H9 (cell line): Measurements from ENCODE around the gene MDGA2. TPM values are rescaled to one million over a fixed set of nuclear protein-coding genes. Genes with fewer than 3 reads are reported as not detected.

ENCODE experiments used
- DNase-seq: peaks from one replicate; pipeline ENCODE4 v3.0.0-alpha.2; 2017
- H2AFZ ChIP-seq: one replicate; pipeline ENCODE4 v1.6.1; 2013; ENCODE audit warnings: mild to moderate bottlenecking, low read length, control low read depth, moderate library complexity
- H2AK5ac ChIP-seq: 2 replicates; pipeline ENCODE4 v1.6.1; 2013; ENCODE audit warnings: low read length, control low read depth, mixed read lengths; ENCODE audit not compliant: insufficient read length
- H2BK120ac ChIP-seq: one replicate; pipeline ENCODE4 v1.6.1; 2013; ENCODE audit warnings: low read depth, mild to moderate bottlenecking, low read length, control low read depth, inconsistent platforms; ENCODE audit not compliant: poor library complexity, severe bottlenecking
- H2BK12ac ChIP-seq: 2 replicates; pipeline ENCODE4 v1.6.1; 2013; ENCODE audit warnings: low read length, control low read depth, mixed read lengths, low read depth; ENCODE audit not compliant: insufficient read length
- H2BK15ac ChIP-seq: 2 replicates; pipeline ENCODE4 v1.6.1; 2013; ENCODE audit warnings: low read depth, low read length, control low read depth
- H2BK20ac ChIP-seq: one replicate; pipeline ENCODE4 v1.6.1; 2013; ENCODE audit warnings: low read depth, mild to moderate bottlenecking, low read length, control low read depth, inconsistent platforms; ENCODE audit not compliant: poor library complexity, severe bottlenecking
- H2BK5ac ChIP-seq: 2 replicates; pipeline ENCODE4 v1.6.1; 2013; ENCODE audit warnings: low read length, control low read depth, mixed read lengths; ENCODE audit not compliant: insufficient read length
- H3K14ac ChIP-seq: 2 replicates; pipeline ENCODE4 v1.6.1; 2013; ENCODE audit warnings: low read length, control low read depth; ENCODE audit not compliant: insufficient read depth
- H3K18ac ChIP-seq: 2 replicates; pipeline ENCODE4 v1.6.1; 2013; ENCODE audit warnings: low read depth, mild to moderate bottlenecking, mixed read lengths, low read length, control low read depth; ENCODE audit not compliant: insufficient read length
- H3K23ac ChIP-seq: 2 replicates; pipeline ENCODE4 v1.6.1; 2013; ENCODE audit warnings: low read length, control low read depth, mixed read lengths, low read depth; ENCODE audit not compliant: insufficient read length
- H3K23me2 ChIP-seq: 2 replicates; pipeline ENCODE4 v1.6.1; 2013; ENCODE audit warnings: low read depth, mild to moderate bottlenecking, mixed read lengths, low read length, control low read depth; ENCODE audit not compliant: insufficient read length, poor library complexity, severe bottlenecking
- H3K27ac ChIP-seq: 2 replicates; pipeline ENCODE4 v1.5.1; 2013; ENCODE audit warnings: low read length, control low read depth, mixed read lengths, low read depth; ENCODE audit not compliant: insufficient read length
- H3K27me3 ChIP-seq: 2 replicates; pipeline ENCODE4 v1.6.1; 2013; ENCODE audit warnings: low read length, control low read depth, inconsistent platforms; ENCODE audit not compliant: insufficient read depth
- H3K4ac ChIP-seq: 2 replicates; pipeline ENCODE4 v1.6.1; 2013; ENCODE audit warnings: low read depth, mild to moderate bottlenecking, control low read depth, inconsistent platforms, low read length, moderate library complexity
- H3K4me1 ChIP-seq: 2 replicates; pipeline ENCODE4 v1.6.1; 2013; ENCODE audit warnings: low read length, control low read depth, inconsistent platforms; ENCODE audit not compliant: insufficient read depth
- H3K4me2 ChIP-seq: 2 replicates; pipeline ENCODE4 v1.6.1; 2013; ENCODE audit warnings: low read length, control low read depth, mixed read lengths; ENCODE audit not compliant: insufficient read length, insufficient read depth
- H3K56ac ChIP-seq: 2 replicates; pipeline ENCODE4 v1.6.1; 2013; ENCODE audit warnings: low read depth, mild to moderate bottlenecking, mixed read lengths, low read length, control low read depth; ENCODE audit not compliant: insufficient read length
- H3K79me1 ChIP-seq: 2 replicates; pipeline ENCODE4 v1.6.1; 2013; ENCODE audit warnings: low read depth, mild to moderate bottlenecking, moderate library complexity, low read length, control low read depth, inconsistent platforms; ENCODE audit not compliant: insufficient read depth, poor library complexity, severe bottlenecking
- H3K79me2 ChIP-seq: 2 replicates; pipeline ENCODE4 v1.6.1; 2013; ENCODE audit warnings: low read length, control low read depth, inconsistent platforms; ENCODE audit not compliant: insufficient read depth
- H3K9ac ChIP-seq: 2 replicates; pipeline ENCODE4 v1.6.1; 2013; ENCODE audit warnings: low read length, control low read depth, mixed read lengths; ENCODE audit not compliant: insufficient read length; ENCODE audit errors: extremely low read depth
- H3K9me3 ChIP-seq: one replicate; pipeline ENCODE4 v1.6.1; 2013; ENCODE audit warnings: low read depth, low read length, inconsistent platforms; ENCODE audit not compliant: control insufficient read depth
- H3T11ph ChIP-seq: one replicate; pipeline ENCODE4 v1.6.1; 2013; ENCODE audit warnings: mild to moderate bottlenecking, low read length, control low read depth, inconsistent platforms
- H4K20me1 ChIP-seq: one replicate; pipeline ENCODE4 v1.6.1; 2013; ENCODE audit not compliant: control insufficient read depth, insufficient read length, insufficient read depth
- H4K5ac ChIP-seq: 2 replicates; pipeline ENCODE4 v1.6.1; 2013; ENCODE audit warnings: low read depth, mild to moderate bottlenecking, mixed read lengths, low read length, control low read depth; ENCODE audit not compliant: insufficient read length
- H4K8ac ChIP-seq: replicated peaks from 2 replicates; pipeline ENCODE4 v1.6.1; 2013; ENCODE audit warnings: low read length, control low read depth, mixed read lengths, low read depth; ENCODE audit not compliant: insufficient read length
- H4K91ac ChIP-seq: 2 replicates; pipeline ENCODE4 v1.6.1; 2013; ENCODE audit warnings: low read depth, mild to moderate bottlenecking, moderate library complexity, mixed read lengths, low read length, control low read depth; ENCODE audit not compliant: insufficient read length
- H3K27ac Mint-ChIP-seq, 3 experiments: 2 replicates in 2 of 3; 3 replicates in 1 of 3; pipeline ENCODE4 v1.8.0; 2020 to 2021; ENCODE audit warnings: mixed read lengths in 3 of 3, mild to moderate bottlenecking in 1 of 3, moderate library complexity in 1 of 3
- H3K27me3 Mint-ChIP-seq: 2 replicates; pipeline ENCODE4 v1.8.0; 2021; ENCODE audit warnings: low read depth, mild to moderate bottlenecking, moderate library complexity, mixed read lengths
- H3K36me3 Mint-ChIP-seq, 3 experiments: 2 replicates in 2 of 3; 3 replicates in 1 of 3; pipeline ENCODE4 v1.8.0; 2020 to 2021; ENCODE audit warnings: low read depth in 3 of 3, mixed read lengths in 3 of 3; ENCODE audit not compliant: insufficient read depth in 1 of 3
- H3K4me1 Mint-ChIP-seq, 2 experiments: 2 replicates each; pipeline ENCODE4 v1.8.0; 2020; ENCODE audit warnings: mixed read lengths in 2 of 2
- H3K4me3 Mint-ChIP-seq, 2 experiments: 2 replicates in 1 of 2; 3 replicates in 1 of 2; pipeline ENCODE4 v1.8.0; 2020 to 2021; ENCODE audit warnings: mild to moderate bottlenecking in 2 of 2, mixed read lengths in 2 of 2, moderate library complexity in 1 of 2
- H3K9me3 Mint-ChIP-seq, 2 experiments: 2 replicates in 1 of 2; 3 replicates in 1 of 2; pipeline ENCODE4 v1.8.0; 2020; ENCODE audit warnings: mild to moderate bottlenecking in 2 of 2, mixed read lengths in 2 of 2, moderate library complexity in 1 of 2
- CTCF ChIP-seq: fragments of 200-600 bp; sonication (generic); conservative IDR thresholded peaks from 3 replicates; pipeline ENCODE4 v1.8.0; 2021; ENCODE audit warnings: antibody characterized with exemption, mild to moderate bottlenecking
- WGBS: extraction: QIAGEN DNeasy Blood & Tissue Kit; methylation state at CpG from one replicate; pipeline ENCODE4 v1.1.7; 2013; ENCODE audit warnings: missing lambda C conversion rate, low lambda C conversion rate, mixed read lengths; ENCODE audit not compliant: insufficient read length; ENCODE audit errors: extremely low coverage; 5-methylcytosine and 5-hydroxymethylcytosine counted together
- total RNA-seq: library from RNA; stranded (reverse); gene quantifications from 2 replicates; pipeline ENCODE4 v1.2.1, GENCODE V29; 2021

MDGA2 gene
- total RNA-seq, 1 experiment from 2014 or later = 1.9 TPM

DNA sequence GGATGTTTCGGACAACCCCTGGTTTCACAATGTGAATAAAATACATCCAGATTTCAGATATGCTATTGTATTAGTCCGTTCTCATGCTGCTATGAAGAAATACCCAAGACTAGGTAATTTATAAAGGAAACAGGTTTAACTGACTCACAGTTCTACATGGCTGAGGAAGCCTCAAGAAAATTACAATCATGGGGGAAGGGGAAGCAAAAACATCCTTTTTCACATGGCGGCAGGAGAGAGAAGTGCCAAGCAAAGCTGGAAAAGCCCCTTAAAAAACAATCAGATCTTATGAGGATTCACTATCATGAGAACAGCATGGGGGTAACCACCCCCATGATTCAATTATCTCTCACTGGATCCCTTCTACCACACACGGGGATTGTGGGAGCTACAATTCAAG lies 451.7 kb downstream of the MDGA2 start:
- Histone ChIP-seq H2BK15ac (no peak overlapping the region), H3K56ac (no peak overlapping the region), H3K4me1 (no peaks in the 10 kb centered on the region), H4K20me1 (no peaks in the 10 kb centered on the region), H3K27me3 (no peaks in the 10 kb centered on the region), H3K23ac (no peak overlapping the region), H3K14ac (no peak overlapping the region), H2BK20ac (no peak overlapping the region), H3K4ac (no peak overlapping the region), H2BK12ac (no peak overlapping the region), H2BK5ac (no peak overlapping the region), H4K5ac (no peak overlapping the region), H3K4me2 (no peak overlapping the region), H3K79me2 (no peaks in the 10 kb centered on the region), H4K8ac (no peak overlapping the region), H2AFZ (no peak overlapping the region), H3K23me2 (no peaks in the 10 kb centered on the region), H2AK5ac (no peak overlapping the region), H3K27ac (no peak overlapping the region), H3K79me1 (no peaks in the 10 kb centered on the region), H2BK120ac (no peak overlapping the region), H3K9me3 (no peaks in the 10 kb centered on the region), H3K18ac (no peak overlapping the region), H4K91ac (no peak overlapping the region), H3T11ph (no peak overlapping the region), H3K9ac (no peak overlapping the region)
- Mint-ChIP-seq H3K27me3 (no peaks in the 10 kb centered on the region), H3K9me3 (no peaks in the 10 kb centered on the region), H3K27ac (no peak overlapping the region), H3K4me3 (no peak overlapping the region), H3K36me3 (peaks cover 0 to 5% (median 0%) of the 10 kb centered on the region in 3 experiments; a peak in 1 of 7 replicates), H3K4me1 (no peaks in the 10 kb centered on the region)
- DNase-seq = no peak
- WGBS = no CpG with 5 or more reads among the region's 4 CpGs
- no peak for TF ChIP-seq CTCF
